ENCODE results near the gene BCR.

The BCR gene

DNA sequence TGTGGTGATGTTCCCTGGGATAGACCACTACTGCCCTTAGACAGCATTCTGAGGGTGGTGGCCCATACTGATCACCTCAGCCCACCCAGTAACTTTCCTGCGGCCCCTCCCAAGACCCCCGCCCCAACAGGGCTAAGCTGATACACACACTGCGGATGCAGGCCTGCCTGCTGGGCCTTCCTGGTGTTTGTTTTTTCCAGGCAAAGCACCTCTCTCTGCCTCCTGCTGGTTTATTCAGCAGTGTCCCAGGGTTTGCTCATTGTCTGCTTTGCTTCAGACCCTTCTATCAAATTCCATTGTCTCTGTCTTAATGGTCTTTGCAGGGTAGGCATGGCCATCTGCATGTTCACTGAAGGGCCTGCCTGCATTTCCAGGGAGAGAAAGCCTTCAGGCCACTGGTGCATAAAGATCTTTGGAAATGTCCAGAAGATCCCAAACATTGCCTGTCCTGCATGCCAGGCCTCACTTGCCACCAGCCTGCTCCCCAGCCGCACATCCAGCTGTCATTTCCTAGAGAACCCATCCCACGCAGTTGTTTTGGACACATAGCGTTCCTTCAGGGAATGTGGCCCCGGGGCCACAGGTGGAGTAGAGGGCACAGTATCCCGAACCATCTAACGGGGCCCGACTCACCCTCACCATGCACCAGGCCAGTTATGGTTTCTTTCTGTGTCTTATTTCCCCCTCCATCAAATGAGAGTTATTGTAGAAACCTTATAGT is 50.2 kb downstream of the BCR start:
- TF ChIP-seq TAF1 (IDR thresholded peaks at IDR 0.05; ENCODE audit: borderline replicate concordance, low read depth, low read length) (no peak), POLR2A (IDR thresholded peaks at IDR 0.05; ENCODE audit: low read depth, low read length) (no peak), POLR2AphosphoS5 (IDR thresholded peaks at IDR 0.05; ENCODE audit: low read depth, low read length) (no peak)
- FAIRE-seq = no peak
- no peak for DNase-seq (ENCODE audit: insufficient read length)

DNA sequence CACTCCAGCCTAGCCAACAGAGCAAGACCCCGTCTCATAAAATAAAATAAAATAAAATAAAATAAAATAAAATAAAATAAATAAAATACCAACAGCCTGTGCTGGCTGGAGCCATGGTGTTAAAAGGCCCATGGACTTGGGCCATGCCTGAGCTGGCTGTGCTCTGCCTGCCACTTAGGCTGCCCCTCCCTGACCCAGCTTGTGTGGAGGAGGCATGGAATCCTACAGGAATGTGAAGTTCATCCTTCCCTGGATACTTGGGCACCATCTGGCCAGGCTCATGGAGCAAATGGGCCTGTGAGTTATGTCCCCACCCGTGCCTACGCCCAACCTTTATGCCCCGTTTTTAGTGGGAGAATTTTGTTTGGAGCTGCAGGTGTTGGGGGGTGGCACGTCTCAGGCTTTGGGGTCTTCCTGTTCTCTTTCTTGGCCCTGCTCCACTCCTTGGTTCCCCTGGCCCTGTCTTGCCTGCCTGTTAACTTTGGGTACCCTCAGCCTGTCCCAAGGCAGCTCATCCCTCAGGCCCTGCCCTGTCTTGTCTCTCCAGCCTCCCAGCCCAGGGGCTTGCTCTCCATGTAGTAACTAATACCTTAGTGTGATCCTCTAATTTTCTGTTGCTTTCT is 51.3 kb downstream of the BCR start:
- FAIRE-seq (no peak), DNase-seq (ENCODE audit: insufficient read length) (no peak)
- no peak for TF ChIP-seq TAF1 (IDR thresholded peaks at IDR 0.05; ENCODE audit: borderline replicate concordance, low read depth, low read length)
- no peak for TF ChIP-seq POLR2A (IDR thresholded peaks at IDR 0.05; ENCODE audit: low read depth, low read length)
- TF ChIP-seq POLR2AphosphoS5 (IDR thresholded peaks at IDR 0.05; ENCODE audit: low read depth, low read length) = no peak

DNA sequence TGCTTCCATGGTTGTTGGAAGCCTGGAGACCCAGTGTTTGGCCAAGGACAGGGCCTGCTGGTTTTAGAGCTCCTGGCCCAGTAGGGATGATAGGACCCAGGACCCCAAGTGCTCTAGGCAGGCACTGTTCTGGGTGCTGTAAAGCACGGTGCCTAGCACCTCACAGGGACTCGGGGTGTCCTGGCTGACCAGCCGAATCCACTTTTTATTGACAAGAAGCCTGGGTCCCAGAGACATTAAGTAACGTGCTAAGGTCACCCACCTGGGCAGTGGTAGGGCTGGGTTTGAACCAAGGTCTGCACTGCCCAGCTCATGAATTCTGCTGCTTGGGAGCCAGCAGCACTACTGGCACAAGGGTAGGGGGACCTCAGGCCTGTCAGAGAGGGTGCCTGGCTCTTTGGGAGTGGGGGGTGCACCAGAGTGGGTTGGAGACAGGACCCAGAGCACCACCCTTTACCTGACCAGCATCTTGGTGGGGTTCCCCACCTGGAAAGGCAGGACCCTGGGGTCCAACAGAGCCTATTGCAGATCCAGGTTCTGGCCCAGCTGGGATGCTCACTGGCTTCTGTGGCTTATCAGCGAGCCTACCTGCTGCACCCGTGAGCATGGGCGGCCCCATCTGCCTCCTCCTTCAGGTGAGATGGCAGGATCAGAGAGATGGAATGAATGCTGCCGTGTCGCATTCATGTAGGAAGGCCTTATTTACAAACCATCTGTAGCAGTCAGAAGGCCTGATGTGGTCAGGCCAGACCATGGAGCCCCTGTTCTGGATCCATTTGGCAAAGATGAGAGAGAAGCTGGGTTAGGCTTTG is 52.0 kb downstream of the BCR start:
- no peak for DNase-seq (ENCODE audit: insufficient read length)
- TF ChIP-seq TAF1 (IDR thresholded peaks at IDR 0.05; ENCODE audit: borderline replicate concordance, low read depth, low read length) = no peak
- TF ChIP-seq POLR2A (IDR thresholded peaks at IDR 0.05; ENCODE audit: low read depth, low read length) = no peak
- TF ChIP-seq POLR2AphosphoS5 (IDR thresholded peaks at IDR 0.05; ENCODE audit: low read depth, low read length) = no peak
- no peak for FAIRE-seq

DNA sequence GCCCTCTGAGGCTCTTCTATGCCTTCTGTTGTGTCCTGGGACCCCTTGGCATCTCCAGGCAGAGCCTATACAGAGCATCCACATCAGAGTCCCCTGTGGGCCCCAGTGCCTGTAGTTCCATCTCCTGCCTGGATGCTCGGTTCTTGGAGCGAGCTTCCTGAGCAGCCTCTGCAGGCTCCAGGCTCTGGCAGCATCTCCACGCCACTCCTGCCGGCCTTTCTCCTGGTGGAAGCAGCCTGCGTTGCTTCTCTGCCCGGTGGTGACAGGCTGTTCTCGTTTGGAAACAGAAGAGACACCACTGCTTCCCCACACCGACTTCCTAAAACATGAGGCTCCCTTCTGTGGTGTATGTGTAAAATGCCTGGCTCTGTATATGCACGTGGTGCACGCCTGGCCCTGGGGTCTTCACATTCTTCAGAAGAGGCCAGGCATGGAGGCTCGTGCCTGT is 52.8 kb downstream of the BCR start:
- FAIRE-seq (no peak), DNase-seq (ENCODE audit: insufficient read length) (no peak)

DNA sequence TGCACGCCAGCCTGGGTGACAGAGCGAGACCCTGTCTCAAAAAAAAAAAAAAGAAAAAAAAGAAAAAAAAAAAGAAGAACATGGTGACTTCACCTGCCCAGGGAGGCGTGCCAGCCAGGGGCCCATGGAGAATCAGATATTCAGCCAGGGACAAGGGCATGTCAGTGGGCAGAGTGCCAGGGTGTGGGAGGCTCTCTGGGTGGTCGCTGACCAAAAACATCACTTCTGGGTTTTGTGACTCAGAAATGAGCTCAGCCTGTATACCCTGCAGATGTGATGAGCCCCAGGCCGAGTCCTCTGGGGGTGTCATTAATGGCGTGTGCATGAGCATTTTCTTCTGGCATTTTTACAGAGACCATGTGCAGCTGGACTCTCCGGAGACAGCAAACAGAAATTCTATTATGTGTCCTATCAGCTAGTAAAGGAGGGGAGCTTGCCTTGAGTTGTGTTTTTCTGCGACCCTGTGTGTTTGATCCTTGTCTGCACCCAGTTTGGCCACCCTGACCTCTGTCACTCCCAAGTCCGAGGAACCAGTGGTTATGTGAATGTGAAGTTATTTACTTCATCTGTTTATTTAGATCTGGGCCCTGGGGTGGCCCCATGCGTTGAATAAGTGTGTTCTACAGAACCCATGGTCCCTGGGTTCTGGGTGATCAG is 53.6 kb downstream of the BCR start:
- no peak for FAIRE-seq
- TF ChIP-seq TAF1 (IDR thresholded peaks at IDR 0.05; ENCODE audit: borderline replicate concordance, low read depth, low read length) = no peak
- no peak for TF ChIP-seq POLR2AphosphoS5 (IDR thresholded peaks at IDR 0.05; ENCODE audit: low read depth, low read length)
- no peak for TF ChIP-seq POLR2A (IDR thresholded peaks at IDR 0.05; ENCODE audit: low read depth, low read length)
- no peak for DNase-seq (ENCODE audit: insufficient read length)

More for the DNA sequence above, 52.8 kb downstream of the BCR start:
- no peak for TF ChIP-seq TAF1 (IDR thresholded peaks at IDR 0.05; ENCODE audit: borderline replicate concordance, low read depth, low read length)

DNA sequence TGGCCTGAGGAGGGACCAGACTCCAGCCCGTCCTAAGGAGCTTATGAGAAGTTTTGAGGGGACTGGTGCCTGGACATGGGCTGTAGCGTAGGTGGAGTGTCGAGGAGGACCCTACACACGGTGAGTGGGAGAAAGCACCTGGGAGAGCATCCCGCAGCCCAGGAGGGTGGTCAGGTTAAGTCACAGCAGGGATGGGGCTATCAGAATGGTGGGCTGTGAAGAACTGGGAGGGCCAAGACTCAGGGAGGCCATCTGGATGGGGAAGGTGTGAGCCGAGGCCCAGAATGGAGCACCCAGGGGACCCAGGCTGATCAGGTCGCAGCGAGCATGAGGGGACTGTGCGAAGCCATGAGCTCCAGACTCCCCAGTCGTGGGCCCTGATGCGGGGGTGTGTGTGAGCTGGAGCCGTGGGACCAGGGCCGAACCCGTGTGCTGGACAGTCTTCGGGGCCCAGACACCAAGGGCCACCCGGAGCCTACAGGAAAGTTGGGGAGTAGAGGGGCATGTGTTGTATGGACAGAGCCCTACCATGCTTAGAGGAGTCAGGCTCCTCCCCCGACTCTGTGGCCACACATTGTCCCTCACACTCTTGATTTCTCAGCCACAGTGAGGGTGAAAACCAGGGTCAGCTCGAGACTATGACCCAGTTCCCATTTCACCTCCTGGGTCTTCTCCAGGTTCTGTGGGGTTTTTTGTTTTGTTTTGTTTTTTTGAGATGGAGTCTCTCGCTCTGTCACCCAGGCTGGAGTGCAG is 54.3 kb downstream of the BCR start:
- TF ChIP-seq POLR2AphosphoS5 (IDR thresholded peaks at IDR 0.05; ENCODE audit: low read depth, low read length) = no peak
- DNase-seq (ENCODE audit: insufficient read length) (no peak), FAIRE-seq (no peak)

DNA sequence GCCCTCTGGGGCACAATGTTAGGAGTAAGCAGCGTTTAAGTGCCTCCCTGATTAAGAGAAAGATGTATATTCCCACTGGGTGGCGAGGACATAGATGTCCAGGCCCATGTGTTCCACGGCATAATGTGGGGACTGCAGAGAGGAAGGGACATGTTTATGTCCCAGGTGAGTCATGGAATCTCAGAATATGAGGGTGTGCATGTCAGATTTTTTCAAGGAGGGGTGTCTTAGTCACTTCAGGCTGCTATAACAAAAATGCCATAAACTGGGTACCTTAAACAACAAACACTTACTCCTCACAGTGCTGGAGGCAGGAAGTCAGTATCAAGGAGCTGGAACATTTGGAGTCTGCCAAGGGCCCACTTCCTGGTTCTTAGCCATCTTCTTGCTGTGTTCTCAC is 55.1 kb downstream of the BCR start:
- DNase-seq (ENCODE audit: insufficient read length) = no peak
- FAIRE-seq = no peak
- TF ChIP-seq POLR2A (IDR thresholded peaks at IDR 0.05; ENCODE audit: low read depth, low read length) = no peak
- TF ChIP-seq POLR2AphosphoS5 (IDR thresholded peaks at IDR 0.05; ENCODE audit: low read depth, low read length) = no peak
- TF ChIP-seq TAF1 (IDR thresholded peaks at IDR 0.05; ENCODE audit: borderline replicate concordance, low read depth, low read length) = no peak

DNA sequence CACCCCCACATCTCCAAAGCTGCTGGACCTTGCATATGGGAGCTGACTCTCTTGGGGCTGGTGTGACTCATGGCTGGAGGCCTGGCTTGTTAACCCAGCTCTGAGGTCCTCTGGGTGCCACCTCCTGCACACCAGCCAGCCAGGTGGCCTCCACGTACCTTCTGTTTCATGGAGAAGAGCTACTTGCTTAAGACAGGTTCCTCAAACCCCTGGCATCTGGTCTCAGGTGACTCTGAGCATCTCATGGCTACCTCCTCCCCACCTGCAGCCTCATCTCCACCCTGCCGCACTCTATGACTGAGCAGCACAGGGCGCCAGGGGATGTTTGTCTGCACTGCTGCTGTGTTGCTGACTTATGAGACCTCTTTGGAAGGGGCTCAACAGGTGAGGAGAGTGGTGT is 55.7 kb downstream of the BCR start:
- no peak for FAIRE-seq

DNA sequence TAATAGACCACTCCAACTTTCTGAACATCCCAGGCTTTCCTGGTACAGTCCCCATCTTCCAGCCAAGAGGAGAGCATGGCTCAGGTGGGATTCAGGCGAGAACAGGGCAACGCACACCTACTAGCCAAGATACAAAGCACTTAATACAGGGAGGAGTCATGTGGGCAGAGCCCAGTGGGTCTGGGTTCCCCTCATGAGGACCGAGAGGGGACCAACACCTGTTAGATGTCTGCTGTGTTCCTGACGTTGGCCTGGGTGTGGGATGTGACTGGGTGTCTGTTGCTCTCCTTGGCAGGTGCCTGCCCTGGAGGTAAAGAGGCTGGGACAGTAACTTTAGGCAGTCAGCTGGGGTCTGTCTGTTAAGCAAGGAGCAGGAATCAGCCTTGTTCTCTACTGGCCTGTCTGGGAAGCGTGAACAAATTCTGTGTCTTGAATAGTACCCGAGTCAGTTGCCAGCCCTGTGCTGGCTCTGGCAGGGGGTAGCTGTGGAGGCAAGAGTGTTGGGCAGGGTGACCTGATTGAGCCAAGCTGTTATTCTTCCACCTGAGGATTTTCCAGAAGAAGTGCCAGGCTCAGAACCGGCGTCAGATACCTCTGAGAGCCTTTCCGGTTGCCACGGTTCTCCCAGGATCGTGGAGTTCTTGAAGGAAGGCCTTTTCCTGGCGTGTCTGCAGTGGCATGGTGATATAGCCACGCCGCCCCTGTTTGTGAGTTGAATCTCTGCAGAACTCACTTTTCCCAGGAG is 56.3 kb downstream of the BCR start:
- DNase-seq (ENCODE audit: insufficient read length) = no peak

More for the DNA sequence above, 55.7 kb downstream of the BCR start:
- DNase-seq (ENCODE audit: insufficient read length) = no peak
- TF ChIP-seq POLR2AphosphoS5 (IDR thresholded peaks at IDR 0.05; ENCODE audit: low read depth, low read length) (no peak), POLR2A (IDR thresholded peaks at IDR 0.05; ENCODE audit: low read depth, low read length) (no peak), TAF1 (IDR thresholded peaks at IDR 0.05; ENCODE audit: borderline replicate concordance, low read depth, low read length) (no peak)

DNA sequence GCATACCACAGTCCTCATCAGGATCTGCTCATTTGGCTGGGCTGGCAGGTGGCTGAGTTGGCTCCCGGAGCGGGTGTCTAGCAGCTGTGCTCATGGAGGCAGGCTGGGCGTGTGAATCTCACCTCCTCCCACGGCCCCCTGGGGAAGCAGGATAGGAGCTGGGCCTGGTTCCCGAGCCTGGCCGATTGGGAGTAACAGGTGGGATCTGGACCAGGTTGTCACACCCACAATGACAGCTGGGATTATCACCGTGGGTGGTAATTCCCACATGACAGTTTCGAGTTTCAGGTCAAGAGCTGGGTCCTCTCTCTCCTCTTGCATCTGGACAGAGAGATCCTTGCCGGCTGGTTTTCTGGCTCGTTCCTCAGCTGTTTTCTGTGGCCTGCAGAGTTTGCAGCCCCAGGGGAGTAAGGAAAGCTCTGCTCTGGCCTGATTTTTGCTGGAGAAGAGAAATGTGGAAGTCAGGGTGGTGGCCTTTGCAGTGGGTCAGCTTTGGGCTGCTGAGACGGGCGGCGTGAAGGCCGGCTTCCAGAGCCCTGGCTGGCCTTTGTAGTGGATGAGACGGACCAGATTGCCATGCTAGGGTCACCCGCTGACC is 57.0 kb downstream of the BCR start:
- no peak for DNase-seq (ENCODE audit: insufficient read length)
- no peak for FAIRE-seq
- TF ChIP-seq TAF1 (IDR thresholded peaks at IDR 0.05; ENCODE audit: borderline replicate concordance, low read depth, low read length) (no peak), POLR2AphosphoS5 (IDR thresholded peaks at IDR 0.05; ENCODE audit: low read depth, low read length) (no peak), POLR2A (IDR thresholded peaks at IDR 0.05; ENCODE audit: low read depth, low read length) (no peak)

More for the DNA sequence above, 56.3 kb downstream of the BCR start:
- TF ChIP-seq TAF1 (IDR thresholded peaks at IDR 0.05; ENCODE audit: borderline replicate concordance, low read depth, low read length) (no peak), POLR2AphosphoS5 (IDR thresholded peaks at IDR 0.05; ENCODE audit: low read depth, low read length) (no peak), POLR2A (IDR thresholded peaks at IDR 0.05; ENCODE audit: low read depth, low read length) (no peak)
- no peak for FAIRE-seq

Data from GM12892 (cell line).